Measurements from ENCODE around the gene BRME1.

The BRME1 gene

GRCh38 chr19:13843104-13843921, 62.6 kb downstream of the BRME1 start:
- H3K36me3 ChIP-seq (ENCODE audit: control insufficient read depth, insufficient read depth, low read length) = peaks cover 35% of the 10 kb centered on the region
- 38 to 42% methylated on average over 12 to 22 of the region's 24 CpGs for WGBS, 2 experiments (ENCODE audit: insufficient coverage in 2 of 2)
- H3K4me3 ChIP-seq (ENCODE audit: extremely low read depth, insufficient read depth, low read length, poor library complexity, severe bottlenecking) = peak overlapping the region; percentile 93
- H3K4me1 ChIP-seq (ENCODE audit: control insufficient read depth, insufficient read depth, low read length, poor library complexity, severe bottlenecking) = peaks cover 43% of the 10 kb centered on the region
- H3K9me3 ChIP-seq (ENCODE audit: control insufficient read depth, low read length) = no peaks in the 10 kb centered on the region
- peak overlapping the region; percentile 84 for H3K27ac ChIP-seq (ENCODE audit: low read depth, low read length, severe bottlenecking)

DNA sequence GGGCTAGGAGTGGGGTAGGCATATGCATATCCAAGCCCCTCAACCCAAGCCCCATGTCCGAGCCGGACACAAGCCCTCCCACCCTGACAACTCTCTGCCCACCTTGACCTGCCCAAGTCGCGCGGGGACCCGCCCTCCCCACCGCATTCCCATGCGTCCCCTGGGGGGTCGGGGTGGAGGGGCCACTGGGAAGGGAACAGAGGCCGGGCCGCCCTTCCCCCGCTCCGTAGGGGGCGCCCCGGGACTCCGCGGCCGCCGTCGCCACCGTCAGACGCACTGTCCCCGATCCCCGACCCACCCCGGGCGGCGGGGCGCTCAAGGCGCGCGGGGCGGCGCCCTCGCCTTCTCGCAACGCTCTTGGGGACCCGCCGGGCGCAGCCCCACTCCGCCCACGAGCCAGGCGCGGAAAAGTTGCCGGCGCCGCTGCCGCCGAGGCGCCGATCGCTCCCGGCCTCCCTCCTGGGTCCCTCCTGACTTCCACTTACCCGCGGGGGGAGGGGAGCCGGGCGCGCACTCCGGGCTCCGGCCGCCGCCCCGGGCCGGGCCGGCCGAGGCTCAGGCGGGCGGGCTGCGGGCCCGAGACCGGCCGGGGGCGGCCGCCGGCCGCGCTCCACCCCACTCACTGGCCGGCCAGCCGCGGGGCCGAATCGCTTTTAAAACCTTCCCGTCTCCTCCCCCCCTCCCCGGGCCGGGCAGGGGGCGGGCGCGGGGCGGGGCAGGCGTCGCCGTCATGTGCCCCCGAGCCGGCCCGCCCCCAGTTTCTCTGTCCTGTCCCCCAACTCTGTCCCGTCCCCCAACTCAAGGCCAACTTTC, 63.4 kb downstream of the BRME1 start:
- Histone ChIP-seq H3K4me3 (ENCODE audit: extremely low read depth, insufficient read depth, low read length, poor library complexity, severe bottlenecking) (peak overlapping the region; percentile 93), H3K9me3 (ENCODE audit: control insufficient read depth, low read length) (no peaks in the 10 kb centered on the region), H3K36me3 (ENCODE audit: control insufficient read depth, insufficient read depth, low read length) (peaks cover 40% of the 10 kb centered on the region), H3K27ac (ENCODE audit: low read depth, low read length, severe bottlenecking) (peak overlapping the region; percentile 84), H3K4me1 (ENCODE audit: control insufficient read depth, insufficient read depth, low read length, poor library complexity, severe bottlenecking) (peaks cover 47% of the 10 kb centered on the region)
- 0% methylated on average over 41 to 56 of the region's 95 CpGs for WGBS, 2 experiments (ENCODE audit: insufficient coverage in 2 of 2)

GRCh38 chr19:13841962-13842290, 64.0 kb downstream of the BRME1 start:
- WGBS, 2 experiments (ENCODE audit: insufficient coverage in 2 of 2) = 6 to 16% methylated on average over 2 to 6 of the region's 11 CpGs
- Histone ChIP-seq H3K4me1 (ENCODE audit: control insufficient read depth, insufficient read depth, low read length, poor library complexity, severe bottlenecking) (peaks cover 52% of the 10 kb centered on the region), H3K27ac (ENCODE audit: low read depth, low read length, severe bottlenecking) (peak overlapping the region; percentile 84), H3K9me3 (ENCODE audit: control insufficient read depth, low read length) (no peaks in the 10 kb centered on the region), H3K4me3 (ENCODE audit: extremely low read depth, insufficient read depth, low read length, poor library complexity, severe bottlenecking) (peak overlapping the region; percentile 93), H3K36me3 (ENCODE audit: control insufficient read depth, insufficient read depth, low read length) (peaks cover 45% of the 10 kb centered on the region)

DNA sequence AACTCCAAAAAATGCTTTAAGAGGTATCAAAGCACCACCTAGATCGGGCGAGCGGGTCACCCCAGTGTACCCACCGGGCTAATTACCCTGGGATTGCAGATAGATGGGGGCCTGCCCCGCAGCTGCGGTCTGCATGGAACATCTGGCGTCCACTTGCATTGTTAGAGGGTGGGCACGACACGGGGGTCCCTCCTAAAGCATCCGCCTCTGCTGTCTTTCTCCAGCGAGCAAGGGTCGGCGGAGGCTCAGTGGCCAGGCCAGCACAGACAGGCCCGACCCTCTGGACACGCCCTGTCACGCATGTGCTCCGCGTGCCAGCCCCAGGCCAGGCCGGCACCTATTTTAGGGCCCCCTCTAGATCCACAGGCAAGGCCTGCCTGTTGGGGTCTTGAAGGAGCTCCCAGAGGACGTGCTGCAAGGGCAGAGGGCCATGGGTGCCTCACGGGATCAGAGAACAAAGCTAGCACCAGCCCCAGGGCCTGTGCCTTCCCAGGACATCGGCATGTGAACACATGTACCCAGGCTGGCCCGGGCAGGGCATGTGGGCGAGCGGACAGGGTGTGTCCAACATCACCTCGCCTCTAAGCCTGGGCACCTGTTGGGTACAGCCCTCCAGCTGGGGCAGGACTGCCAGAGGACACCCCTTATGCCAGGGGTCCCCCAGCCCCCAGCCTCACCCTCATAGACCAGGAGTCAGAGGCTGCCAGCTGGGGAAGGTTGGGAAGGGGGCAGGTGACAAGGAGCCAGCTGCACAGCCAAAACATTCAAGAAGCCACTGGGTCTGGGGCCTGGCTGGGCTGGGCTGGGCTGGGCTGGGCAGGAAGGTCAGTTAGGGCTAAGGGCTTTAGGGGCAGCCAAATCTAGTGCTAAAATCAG, 64.6 kb downstream of the BRME1 start:
- WGBS, 2 experiments (ENCODE audit: insufficient coverage in 2 of 2) = 87 to 90% methylated on average over 26 of the region's 26 CpGs
- Histone ChIP-seq H3K36me3 (ENCODE audit: control insufficient read depth, insufficient read depth, low read length) (peaks cover 51% of the 10 kb centered on the region), H3K9me3 (ENCODE audit: control insufficient read depth, low read length) (no peaks in the 10 kb centered on the region), H3K27ac (ENCODE audit: low read depth, low read length, severe bottlenecking) (peak overlapping the region; percentile 84), H3K4me1 (ENCODE audit: control insufficient read depth, insufficient read depth, low read length, poor library complexity, severe bottlenecking) (peaks cover 58% of the 10 kb centered on the region), H3K4me3 (ENCODE audit: extremely low read depth, insufficient read depth, low read length, poor library complexity, severe bottlenecking) (peak overlapping the region; percentile 93)

DNA sequence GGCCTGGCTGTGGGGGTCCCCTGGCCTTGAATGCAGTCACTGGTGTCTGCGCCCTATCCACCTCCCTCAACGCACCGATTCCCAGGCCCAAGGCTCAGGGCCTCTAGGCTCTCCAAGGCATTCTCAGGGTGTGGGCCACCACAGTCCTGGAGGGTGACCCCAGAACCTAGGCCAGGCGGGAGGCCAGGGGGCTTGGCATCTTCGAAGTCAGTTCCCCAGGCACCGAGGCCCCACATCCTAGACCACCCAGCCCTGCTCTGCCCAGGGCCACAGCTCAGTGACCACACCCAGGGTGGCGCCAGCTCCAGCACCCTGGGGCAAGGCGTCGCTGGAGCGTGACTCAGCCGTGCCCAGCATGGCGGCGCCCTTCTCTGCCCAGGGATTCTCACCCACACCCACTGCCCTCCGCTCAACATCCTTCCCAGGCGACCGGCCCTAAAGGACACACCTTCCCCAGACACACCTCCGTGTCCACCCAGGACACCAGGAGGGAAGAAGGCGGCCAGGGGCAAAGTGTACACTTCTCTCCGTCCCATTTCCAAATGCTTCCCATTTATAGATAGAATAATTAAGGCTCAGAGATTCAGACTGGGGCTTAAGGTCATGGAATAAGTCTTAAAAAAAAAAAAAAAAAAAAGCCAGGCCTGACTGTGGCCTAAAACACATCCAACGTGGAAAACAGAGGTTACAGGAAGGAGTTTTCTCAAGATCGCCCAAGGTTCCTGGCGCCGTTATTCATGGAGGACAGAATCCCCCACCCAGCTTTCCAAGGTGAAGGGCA, 65.4 kb downstream of the BRME1 start:
- Histone ChIP-seq H3K4me3 (ENCODE audit: extremely low read depth, insufficient read depth, low read length, poor library complexity, severe bottlenecking) (peak overlapping the region; percentile 93), H3K4me1 (ENCODE audit: control insufficient read depth, insufficient read depth, low read length, poor library complexity, severe bottlenecking) (peaks cover 56% of the 10 kb centered on the region), H3K27ac (ENCODE audit: low read depth, low read length, severe bottlenecking) (peak overlapping the region; percentile 64), H3K36me3 (ENCODE audit: control insufficient read depth, insufficient read depth, low read length) (peaks cover 60% of the 10 kb centered on the region), H3K9me3 (ENCODE audit: control insufficient read depth, low read length) (no peaks in the 10 kb centered on the region)
- WGBS, 2 experiments (ENCODE audit: insufficient coverage in 2 of 2) = 92 to 93% methylated on average over 17 to 19 of the region's 23 CpGs

DNA sequence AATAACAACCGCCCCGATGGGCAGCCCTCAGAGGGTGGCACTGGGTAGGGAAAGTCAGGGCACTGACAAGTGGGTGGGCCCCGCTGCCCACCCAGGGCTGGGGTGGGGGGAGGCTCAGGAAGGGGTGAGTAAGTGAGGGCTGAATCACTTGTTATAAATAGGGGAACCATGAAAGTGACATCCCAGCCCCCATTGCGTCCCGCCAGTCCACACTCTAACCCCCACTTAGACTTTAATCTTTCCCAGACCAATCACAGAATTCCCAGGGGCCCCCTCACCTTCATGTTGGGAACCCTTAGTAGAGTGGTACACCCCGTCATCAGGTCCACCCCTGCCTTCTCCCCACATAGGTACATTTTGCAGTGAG, 66.0 kb downstream of the BRME1 start:
- WGBS, 2 experiments (ENCODE audit: insufficient coverage in 2 of 2) = 93 to 98% methylated on average over 4 to 6 of the region's 6 CpGs
- H3K4me3 ChIP-seq (ENCODE audit: extremely low read depth, insufficient read depth, low read length, poor library complexity, severe bottlenecking) = peak overlapping the region; percentile 93

GRCh38 chr19:13839130-13839937, 66.6 kb downstream of the BRME1 start:
- peaks cover 71% of the 10 kb centered on the region for H3K36me3 ChIP-seq (ENCODE audit: control insufficient read depth, insufficient read depth, low read length)
- peak overlapping the region; percentile 93 for H3K4me3 ChIP-seq (ENCODE audit: extremely low read depth, insufficient read depth, low read length, poor library complexity, severe bottlenecking)
- H3K4me1 ChIP-seq (ENCODE audit: control insufficient read depth, insufficient read depth, low read length, poor library complexity, severe bottlenecking) = peaks cover 46% of the 10 kb centered on the region
- no peaks in the 10 kb centered on the region for H3K9me3 ChIP-seq (ENCODE audit: control insufficient read depth, low read length)
- WGBS, 2 experiments (ENCODE audit: insufficient coverage in 2 of 2) = 88 to 89% methylated on average over 27 to 33 of the region's 36 CpGs
- peak overlapping the region; percentile 64 for H3K27ac ChIP-seq (ENCODE audit: low read depth, low read length, severe bottlenecking)

More for the DNA sequence above, 66.0 kb downstream of the BRME1 start:
- Histone ChIP-seq H3K27ac (ENCODE audit: low read depth, low read length, severe bottlenecking) (peak overlapping the region; percentile 64), H3K9me3 (ENCODE audit: control insufficient read depth, low read length) (no peaks in the 10 kb centered on the region), H3K36me3 (ENCODE audit: control insufficient read depth, insufficient read depth, low read length) (peaks cover 65% of the 10 kb centered on the region), H3K4me1 (ENCODE audit: control insufficient read depth, insufficient read depth, low read length, poor library complexity, severe bottlenecking) (peaks cover 51% of the 10 kb centered on the region)

GRCh38 chr19:13838435-13839129, 67.3 kb downstream of the BRME1 start:
- Histone ChIP-seq H3K4me3 (ENCODE audit: extremely low read depth, insufficient read depth, low read length, poor library complexity, severe bottlenecking) (peak overlapping the region; percentile 93), H3K4me1 (ENCODE audit: control insufficient read depth, insufficient read depth, low read length, poor library complexity, severe bottlenecking) (peaks cover 43% of the 10 kb centered on the region), H3K27ac (ENCODE audit: low read depth, low read length, severe bottlenecking) (peak overlapping the region; percentile 55), H3K36me3 (ENCODE audit: control insufficient read depth, insufficient read depth, low read length) (peaks cover 77% of the 10 kb centered on the region), H3K9me3 (ENCODE audit: control insufficient read depth, low read length) (no peaks in the 10 kb centered on the region)
- 90 to 95% methylated on average over 10 to 12 of the region's 18 CpGs for whole genome bisulfite sequencing, 2 experiments (ENCODE audit: insufficient coverage in 2 of 2)

All from mesodermal cell (in vitro differentiated cells).